ENCODE data around the gene SYNE1. TPM values are rescaled to one million over a fixed set of nuclear protein-coding genes. Genes with fewer than 3 reads are reported as not detected.

SYNE1 gene
- total and polyA plus RNA-seq, 10 of the 15 experiments (the other 5 are each of a cell fraction or from before 2014, with no cell fraction given), result 2.3 to 28.7 (median 14.1) TPM

DNA sequence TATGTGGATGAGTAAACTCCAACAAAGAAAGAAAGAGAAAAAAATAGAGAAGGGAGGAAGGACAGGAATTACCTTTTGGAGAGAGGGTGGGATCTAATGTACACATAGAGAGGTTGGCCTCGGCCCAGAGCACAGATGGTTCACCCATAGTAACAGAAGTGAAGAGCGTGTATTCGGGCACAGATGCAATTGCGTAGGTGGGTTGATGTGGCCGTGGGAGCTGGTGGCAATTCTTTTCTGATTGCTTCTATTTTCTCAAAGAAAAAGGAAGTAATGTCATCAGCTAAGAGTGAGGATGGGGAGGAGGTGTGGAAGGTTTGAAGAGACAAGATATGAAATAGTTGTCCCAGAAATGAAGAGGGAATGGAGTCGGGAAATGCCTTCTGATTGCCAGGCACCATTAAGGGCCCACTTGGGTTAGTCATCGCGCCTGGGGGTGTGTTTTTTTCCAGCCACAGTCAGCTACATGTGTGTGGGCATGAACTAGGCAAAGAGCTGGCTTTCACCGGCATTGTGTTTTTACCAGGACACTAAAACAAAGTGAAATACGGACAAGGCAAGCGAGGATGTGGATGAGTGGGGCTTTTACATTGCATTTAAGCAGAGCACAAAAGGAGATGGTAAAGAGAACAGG lies 158.7 kb downstream of the SYNE1 start (continued):
- no peak for TF ChIP-seq ZNF217 (IDR thresholded peaks at IDR 0.05)
- no peak for TF ChIP-seq YBX1 (IDR thresholded peaks at IDR 0.05)
- no peak for TF ChIP-seq ZNF622 (IDR thresholded peaks at IDR 0.05)
- no peak for TF ChIP-seq STAT1 (conservative IDR thresholded peaks at IDR 0.05)
- no peak for TF ChIP-seq ZSCAN29 (IDR thresholded peaks at IDR 0.05)
- no peak for TF ChIP-seq CBX3 (IDR thresholded peaks at IDR 0.05; ENCODE audit: borderline replicate concordance, low read depth)
- no peak for TF ChIP-seq PML (IDR thresholded peaks at IDR 0.05; ENCODE audit: low read length)

DNA sequence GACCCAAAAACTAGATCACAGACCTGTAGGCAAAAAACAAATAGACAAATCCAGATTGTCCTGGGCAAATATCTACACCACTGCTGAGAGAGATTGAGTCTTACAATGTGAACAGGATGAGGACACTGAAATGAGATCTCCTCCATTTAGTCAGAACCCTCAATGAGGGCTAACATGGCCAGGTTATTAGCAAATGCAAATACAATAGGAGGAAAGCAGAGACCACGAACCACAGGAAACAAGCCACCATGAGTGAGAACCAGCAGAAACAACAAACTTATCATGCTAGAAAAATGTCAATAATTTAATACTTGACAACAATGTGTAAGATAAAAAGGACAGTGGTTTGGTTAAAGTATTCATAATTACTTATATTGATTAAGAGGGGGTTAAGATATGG lies 162.8 kb downstream of the SYNE1 start:
- H3K27ac ChIP-seq (ENCODE audit: control insufficient read depth, insufficient read depth), result no peak overlapping the region
- DNase-seq (ENCODE audit: low read depth, low spot score), result no peak
- no peak for TF ChIP-seq IKZF2 (IDR thresholded peaks at IDR 0.05)
- H3K9me3 ChIP-seq (replicated peaks; ENCODE audit: control insufficient read depth, insufficient read depth, low read length), result no peaks in the 10 kb centered on the region
- H4K20me1 ChIP-seq (ENCODE audit: control insufficient read depth, insufficient read depth), result no peaks in the 10 kb centered on the region
- no TSS peak for BruUV-seq (replicated peaks)
- 0% methylated on average over 1 of the region's 1 CpG for WGBS (ENCODE audit: insufficient coverage, insufficient replicate concordance, low lambda C conversion rate, missing lambda C conversion rate)
- H3K36me3 ChIP-seq (ENCODE audit: control insufficient read depth in 2 of 2, insufficient read depth in 2 of 2, low read length in 1 of 2), result no peaks in the 10 kb centered on the region
- RAD21 ChIA-PET (ENCODE audit: unreplicated experiment), result no interaction called here
- intact Hi-C loops (cut with micrococcal nuclease; ENCODE audit: unreplicated experiment), result no loop called here
- no peaks in the 10 kb centered on the region for H3K79me2 ChIP-seq (ENCODE audit: control insufficient read depth, insufficient read depth, low read length)
- no peak overlapping the region for H3K4me2 ChIP-seq (ENCODE audit: control insufficient read depth, insufficient read depth)
- CTCF ChIA-PET, result no interaction called here
- H3K4me1 ChIP-seq (ENCODE audit: control insufficient read depth, insufficient read depth, low read length), result no peaks in the 10 kb centered on the region
- in situ Hi-C loops (cut with MboI), result no loop called here
- H3K27me3 ChIP-seq (replicated peaks in 1 of 2; ENCODE audit: control insufficient read depth in 2 of 2, insufficient read depth in 2 of 2, low read length in 1 of 2), result no peaks in the 10 kb centered on the region; a peak in 1 of 4 replicates
- POLR2A ChIA-PET, result no interaction called here
- no peak for FAIRE-seq
- SMC1A ChIA-PET (ENCODE audit: uncharacterized antibody, unreplicated experiment), result interaction anchor here (1.2 kb wide), 1 partner anchor 135 kb away, joined by 3 read pairs; no protein-coding TSS in a partner anchor
- no peak overlapping the region for H2AFZ ChIP-seq (ENCODE audit: control insufficient read depth, low read depth, low read length)
- H3K4me3 ChIP-seq, result no peak overlapping the region
- H3K9ac ChIP-seq (ENCODE audit: control insufficient read depth, insufficient read depth, low read length), result no peak overlapping the region
- ATAC-seq, result no peak

DNA sequence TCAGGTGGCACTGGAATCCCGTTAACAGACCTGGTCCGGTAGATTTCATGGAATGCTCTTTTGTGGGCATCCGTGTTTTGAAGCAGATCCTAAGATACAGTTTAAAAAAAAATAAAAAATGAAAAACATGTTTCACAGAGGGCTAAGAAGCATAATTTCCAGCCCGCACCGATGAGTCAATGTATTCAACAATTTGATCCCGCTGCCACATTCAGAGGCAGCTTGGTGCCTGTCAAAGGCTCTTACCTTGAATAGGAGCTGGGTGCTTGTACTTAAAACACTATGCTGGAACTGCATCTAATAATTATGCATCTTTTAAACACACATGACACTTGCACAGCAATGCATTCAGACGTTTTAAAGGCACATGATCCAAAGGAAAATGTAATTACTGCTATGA lies 164.8 kb downstream of the SYNE1 start:
- Histone ChIP-seq H3K36me3 (ENCODE audit: control insufficient read depth in 2 of 2, insufficient read depth in 2 of 2, low read length in 1 of 2) (no peaks in the 10 kb centered on the region), H3K4me2 (ENCODE audit: control insufficient read depth, insufficient read depth) (no peak overlapping the region), H4K20me1 (ENCODE audit: control insufficient read depth, insufficient read depth) (no peaks in the 10 kb centered on the region), H3K4me3 (no peak overlapping the region), H3K4me1 (ENCODE audit: control insufficient read depth, insufficient read depth, low read length) (no peaks in the 10 kb centered on the region), H2AFZ (ENCODE audit: control insufficient read depth, low read depth, low read length) (no peak overlapping the region), H3K79me2 (ENCODE audit: control insufficient read depth, insufficient read depth, low read length) (no peaks in the 10 kb centered on the region), H3K9ac (ENCODE audit: control insufficient read depth, insufficient read depth, low read length) (no peak overlapping the region), H3K27ac (ENCODE audit: control insufficient read depth, insufficient read depth) (no peak overlapping the region), H3K27me3 (replicated peaks in 1 of 2; ENCODE audit: control insufficient read depth in 2 of 2, insufficient read depth in 2 of 2, low read length in 1 of 2) (no peaks in the 10 kb centered on the region), H3K9me3 (replicated peaks; ENCODE audit: control insufficient read depth, insufficient read depth, low read length) (no peaks in the 10 kb centered on the region)
- ChIA-PET RAD21 (ENCODE audit: unreplicated experiment) (no interaction called here), SMC1A (ENCODE audit: uncharacterized antibody, unreplicated experiment) (no interaction called here), POLR2A (no interaction called here), CTCF (no interaction called here)
- in situ Hi-C loops (cut with MboI), result no loop called here
- FAIRE-seq (no peak), DNase-seq (ENCODE audit: low read depth, low spot score) (no peak), ATAC-seq (no peak)
- BruUV-seq (replicated peaks), result no TSS peak
- intact Hi-C loops (cut with micrococcal nuclease; ENCODE audit: unreplicated experiment), result no loop called here
- WGBS (ENCODE audit: insufficient coverage, insufficient replicate concordance, low lambda C conversion rate, missing lambda C conversion rate), result 18% methylated on average over 7 of the region's 7 CpGs
- TF ChIP-seq RBBP5 (conservative IDR thresholded peaks at IDR 0.05) (no peak), SUZ12 (IDR thresholded peaks at IDR 0.05; ENCODE audit: unreplicated experiment) (no peak), RFX5 (IDR thresholded peaks at IDR 0.05; ENCODE audit: low read depth, low read length) (no peak), ASH2L (IDR thresholded peaks at IDR 0.05; ENCODE audit: borderline replicate concordance, low read depth) (no peak), TARDBP (IDR thresholded peaks at IDR 0.05; ENCODE audit: borderline replicate concordance) (no peak)
- TF ChIP-seq, protein P1, sequence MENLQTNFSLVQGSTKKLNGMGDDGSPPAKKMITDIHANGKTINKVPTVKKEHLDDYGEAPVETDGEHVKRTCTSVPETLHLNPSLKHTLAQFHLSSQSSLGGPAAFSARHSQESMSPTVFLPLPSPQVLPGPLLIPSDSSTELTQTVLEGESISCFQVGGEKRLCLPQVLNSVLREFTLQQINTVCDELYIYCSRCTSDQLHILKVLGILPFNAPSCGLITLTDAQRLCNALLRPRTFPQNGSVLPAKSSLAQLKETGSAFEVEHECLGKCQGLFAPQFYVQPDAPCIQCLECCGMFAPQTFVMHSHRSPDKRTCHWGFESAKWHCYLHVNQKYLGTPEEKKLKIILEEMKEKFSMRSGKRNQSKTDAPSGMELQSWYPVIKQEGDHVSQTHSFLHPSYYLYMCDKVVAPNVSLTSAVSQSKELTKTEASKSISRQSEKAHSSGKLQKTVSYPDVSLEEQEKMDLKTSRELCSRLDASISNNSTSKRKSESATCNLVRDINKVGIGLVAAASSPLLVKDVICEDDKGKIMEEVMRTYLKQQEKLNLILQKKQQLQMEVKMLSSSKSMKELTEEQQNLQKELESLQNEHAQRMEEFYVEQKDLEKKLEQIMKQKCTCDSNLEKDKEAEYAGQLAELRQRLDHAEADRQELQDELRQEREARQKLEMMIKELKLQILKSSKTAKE (IDR thresholded peaks at IDR 0.05; ENCODE audit: low read depth, poor library complexity, severe bottlenecking), result no peak
- TF ChIP-seq, protein P2, sequence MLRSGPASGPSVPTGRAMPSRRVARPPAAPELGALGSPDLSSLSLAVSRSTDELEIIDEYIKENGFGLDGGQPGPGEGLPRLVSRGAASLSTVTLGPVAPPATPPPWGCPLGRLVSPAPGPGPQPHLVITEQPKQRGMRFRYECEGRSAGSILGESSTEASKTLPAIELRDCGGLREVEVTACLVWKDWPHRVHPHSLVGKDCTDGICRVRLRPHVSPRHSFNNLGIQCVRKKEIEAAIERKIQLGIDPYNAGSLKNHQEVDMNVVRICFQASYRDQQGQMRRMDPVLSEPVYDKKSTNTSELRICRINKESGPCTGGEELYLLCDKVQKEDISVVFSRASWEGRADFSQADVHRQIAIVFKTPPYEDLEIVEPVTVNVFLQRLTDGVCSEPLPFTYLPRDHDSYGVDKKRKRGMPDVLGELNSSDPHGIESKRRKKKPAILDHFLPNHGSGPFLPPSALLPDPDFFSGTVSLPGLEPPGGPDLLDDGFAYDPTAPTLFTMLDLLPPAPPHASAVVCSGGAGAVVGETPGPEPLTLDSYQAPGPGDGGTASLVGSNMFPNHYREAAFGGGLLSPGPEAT (IDR thresholded peaks at IDR 0.05; ENCODE audit: low read depth), result no peak
